ENCODE measurements around the gene C6orf163.

C6orf163 gene

DNA sequence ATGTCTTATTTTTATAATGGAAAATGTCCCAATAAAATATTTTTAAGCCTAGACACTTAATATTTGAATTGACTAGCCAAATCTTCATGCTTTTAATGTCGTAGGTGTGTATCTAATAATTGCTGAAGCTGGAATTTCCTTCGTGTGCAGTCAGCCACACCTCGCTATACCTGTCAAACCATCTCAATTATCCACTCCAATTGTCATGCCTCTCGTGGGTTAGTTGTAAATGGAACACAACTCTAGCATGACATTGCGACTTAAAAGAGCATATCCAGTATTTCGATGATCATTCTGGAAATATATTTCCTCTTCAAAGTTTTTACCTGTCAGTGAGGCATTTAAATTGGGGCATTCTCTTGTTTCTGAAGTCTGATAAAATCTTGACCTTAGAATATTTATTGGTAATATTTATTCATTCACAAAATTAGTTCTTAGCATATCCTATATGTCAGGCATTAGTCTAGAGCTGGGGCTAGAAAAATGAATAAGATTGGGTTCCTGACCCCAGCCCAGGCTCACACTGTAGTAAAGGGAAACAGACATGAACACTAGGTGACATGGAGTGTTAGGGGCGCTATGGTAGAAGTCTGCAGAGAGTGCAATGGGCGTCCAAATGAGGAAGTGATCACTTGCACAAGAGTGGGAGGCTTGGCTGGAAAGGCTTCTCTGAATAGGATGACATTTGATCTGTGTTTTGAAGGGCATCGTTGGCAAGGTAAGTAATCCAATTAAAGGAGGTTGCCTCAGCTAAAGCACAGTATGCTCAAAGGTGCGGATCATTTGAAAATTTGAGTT lies 52.2 kb downstream of the C6orf163 start:
- TF ChIP-seq FOXP2 (optimal IDR thresholded peaks at IDR 0.05; ENCODE audit: borderline replicate concordance, extremely low read depth, extremely low read length, insufficient read depth) (no peak), POLR2AphosphoS5 (IDR thresholded peaks at IDR 0.05; ENCODE audit: low read depth, low read length) (no peak), SIN3A (IDR thresholded peaks at IDR 0.05; ENCODE audit: borderline replicate concordance, insufficient read depth, low read length) (no peak), TAF1 (IDR thresholded peaks at IDR 0.05; ENCODE audit: borderline replicate concordance, insufficient read depth, low read length) (no peak)
- TF ChIP-seq, protein P1, sequence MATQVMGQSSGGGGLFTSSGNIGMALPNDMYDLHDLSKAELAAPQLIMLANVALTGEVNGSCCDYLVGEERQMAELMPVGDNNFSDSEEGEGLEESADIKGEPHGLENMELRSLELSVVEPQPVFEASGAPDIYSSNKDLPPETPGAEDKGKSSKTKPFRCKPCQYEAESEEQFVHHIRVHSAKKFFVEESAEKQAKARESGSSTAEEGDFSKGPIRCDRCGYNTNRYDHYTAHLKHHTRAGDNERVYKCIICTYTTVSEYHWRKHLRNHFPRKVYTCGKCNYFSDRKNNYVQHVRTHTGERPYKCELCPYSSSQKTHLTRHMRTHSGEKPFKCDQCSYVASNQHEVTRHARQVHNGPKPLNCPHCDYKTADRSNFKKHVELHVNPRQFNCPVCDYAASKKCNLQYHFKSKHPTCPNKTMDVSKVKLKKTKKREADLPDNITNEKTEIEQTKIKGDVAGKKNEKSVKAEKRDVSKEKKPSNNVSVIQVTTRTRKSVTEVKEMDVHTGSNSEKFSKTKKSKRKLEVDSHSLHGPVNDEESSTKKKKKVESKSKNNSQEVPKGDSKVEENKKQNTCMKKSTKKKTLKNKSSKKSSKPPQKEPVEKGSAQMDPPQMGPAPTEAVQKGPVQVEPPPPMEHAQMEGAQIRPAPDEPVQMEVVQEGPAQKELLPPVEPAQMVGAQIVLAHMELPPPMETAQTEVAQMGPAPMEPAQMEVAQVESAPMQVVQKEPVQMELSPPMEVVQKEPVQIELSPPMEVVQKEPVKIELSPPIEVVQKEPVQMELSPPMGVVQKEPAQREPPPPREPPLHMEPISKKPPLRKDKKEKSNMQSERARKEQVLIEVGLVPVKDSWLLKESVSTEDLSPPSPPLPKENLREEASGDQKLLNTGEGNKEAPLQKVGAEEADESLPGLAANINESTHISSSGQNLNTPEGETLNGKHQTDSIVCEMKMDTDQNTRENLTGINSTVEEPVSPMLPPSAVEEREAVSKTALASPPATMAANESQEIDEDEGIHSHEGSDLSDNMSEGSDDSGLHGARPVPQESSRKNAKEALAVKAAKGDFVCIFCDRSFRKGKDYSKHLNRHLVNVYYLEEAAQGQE (IDR thresholded peaks at IDR 0.05; ENCODE audit: insufficient read depth in 1 of 2, low read depth in 2 of 2, low read length in 2 of 2), result no peak

DNA sequence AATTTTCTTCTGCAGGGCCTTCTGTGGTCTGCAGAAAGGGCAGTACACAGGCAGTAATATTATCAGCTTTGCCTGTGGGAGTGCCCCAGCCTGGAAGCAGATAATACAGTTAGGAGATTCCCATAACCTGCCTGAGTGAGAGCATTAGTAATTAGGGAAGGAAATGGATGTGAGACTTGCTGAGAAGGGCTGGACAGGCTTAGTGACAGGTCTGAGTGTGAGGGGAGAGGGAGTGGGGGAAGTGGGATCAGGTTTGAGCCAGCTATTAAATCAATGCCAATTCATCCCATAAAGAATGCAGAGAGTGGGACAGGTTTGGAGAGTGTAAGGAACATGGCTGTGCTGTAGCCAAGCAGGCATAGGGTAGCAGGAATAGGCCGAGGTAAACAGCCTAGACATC lies 53.0 kb downstream of the C6orf163 start:
- no peak for TF ChIP-seq POLR2AphosphoS5 (IDR thresholded peaks at IDR 0.05; ENCODE audit: low read depth, low read length)
- TF ChIP-seq FOXP2 (optimal IDR thresholded peaks at IDR 0.05; ENCODE audit: borderline replicate concordance, extremely low read depth, extremely low read length, insufficient read depth), result no peak
- TF ChIP-seq TAF1 (IDR thresholded peaks at IDR 0.05; ENCODE audit: borderline replicate concordance, insufficient read depth, low read length), result no peak
- no peak for TF ChIP-seq SIN3A (IDR thresholded peaks at IDR 0.05; ENCODE audit: borderline replicate concordance, insufficient read depth, low read length)
- TF ChIP-seq, protein P1 (IDR thresholded peaks at IDR 0.05; ENCODE audit: insufficient read depth in 1 of 2, low read depth in 2 of 2, low read length in 2 of 2), result no peak

DNA sequence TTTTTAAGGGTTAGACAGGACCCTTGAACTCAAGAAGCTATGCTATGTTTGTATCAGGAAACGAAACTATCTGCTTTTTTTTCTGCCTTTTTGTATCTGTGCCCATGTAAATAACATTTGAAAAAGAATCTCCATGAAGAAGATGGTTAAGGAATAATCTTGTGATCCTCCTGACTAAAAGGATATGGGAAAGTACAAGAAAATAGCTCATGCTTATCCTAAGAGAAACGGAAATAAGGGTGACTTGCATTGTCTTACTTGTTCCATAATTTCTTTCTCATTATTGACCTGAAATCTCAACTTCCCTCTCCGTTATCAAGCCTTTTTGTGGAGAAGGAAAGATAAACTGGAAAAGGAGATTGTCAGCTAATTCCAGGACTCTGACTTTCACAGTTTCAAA lies 57.2 kb downstream of the C6orf163 start:
- TF ChIP-seq FOXP2 (optimal IDR thresholded peaks at IDR 0.05; ENCODE audit: borderline replicate concordance, extremely low read depth, extremely low read length, insufficient read depth) (no peak), TAF1 (IDR thresholded peaks at IDR 0.05; ENCODE audit: borderline replicate concordance, insufficient read depth, low read length) (no peak), POLR2AphosphoS5 (IDR thresholded peaks at IDR 0.05; ENCODE audit: low read depth, low read length) (no peak), SIN3A (IDR thresholded peaks at IDR 0.05; ENCODE audit: borderline replicate concordance, insufficient read depth, low read length) (no peak)
- TF ChIP-seq, protein P1 (IDR thresholded peaks at IDR 0.05; ENCODE audit: insufficient read depth in 1 of 2, low read depth in 2 of 2, low read length in 2 of 2), result no peak

DNA sequence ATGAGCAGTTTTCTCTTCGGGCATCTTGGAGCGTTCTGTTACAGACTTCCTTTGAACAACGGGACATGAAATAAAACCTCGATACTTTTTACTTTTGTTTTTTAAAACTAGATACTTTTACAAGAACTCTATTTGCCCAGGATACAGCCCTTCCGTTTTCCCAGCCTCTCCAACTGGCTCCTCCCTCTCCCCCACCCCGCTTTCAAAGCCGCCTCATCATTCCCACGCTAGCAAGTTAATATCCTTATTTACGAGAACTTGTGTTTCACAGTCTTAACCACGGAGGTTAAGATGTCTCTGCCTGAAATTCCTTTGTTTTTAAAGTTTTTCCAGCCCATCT lies 62.9 kb downstream of the C6orf163 start:
- TF ChIP-seq FOXP2 (optimal IDR thresholded peaks at IDR 0.05; ENCODE audit: borderline replicate concordance, extremely low read depth, extremely low read length, insufficient read depth) (no peak), TAF1 (IDR thresholded peaks at IDR 0.05; ENCODE audit: borderline replicate concordance, insufficient read depth, low read length) (no peak), POLR2AphosphoS5 (IDR thresholded peaks at IDR 0.05; ENCODE audit: low read depth, low read length) (no peak), SIN3A (IDR thresholded peaks at IDR 0.05; ENCODE audit: borderline replicate concordance, insufficient read depth, low read length) (no peak)
- TF ChIP-seq, protein P1 (IDR thresholded peaks at IDR 0.05; ENCODE audit: insufficient read depth in 1 of 2, low read depth in 2 of 2, low read length in 2 of 2), result no peak
